ENCODE data around the gene APOBEC3A. TPM values are rescaled to one million over a fixed set of nuclear protein-coding genes. Genes with fewer than 3 reads are reported as not detected.
A peak's percentile ranks its signal among the peaks of the same experiment; 100 is the strongest.

Gene APOBEC3A
- 1 to 10 TPM in 3 of 12 donors, under 1 TPM in 6, not detected in 3; 0.27 to 3.8 (median 0.64) TPM for polyA plus RNA-seq (ENCODE audit: insufficient read length in 12 of 12)
- long read RNA-seq, donor 1, result 0 reads
- long read RNA-seq, donor 2, result 0 reads
- long read RNA-seq, donor 3, result 0 reads
- long read RNA-seq, donor 4, result 0 reads
- long read RNA-seq, donor 5, result 0 reads
- long read RNA-seq, donor 6, result 0 reads
- long read RNA-seq, donor 7, result 0 reads
- long read RNA-seq, donor 8, result 0 reads
- long read RNA-seq, donor 9, result 0 reads
- long read RNA-seq, donor 10, result 0 reads
- long read RNA-seq, donor 11, result 0 reads

DNA sequence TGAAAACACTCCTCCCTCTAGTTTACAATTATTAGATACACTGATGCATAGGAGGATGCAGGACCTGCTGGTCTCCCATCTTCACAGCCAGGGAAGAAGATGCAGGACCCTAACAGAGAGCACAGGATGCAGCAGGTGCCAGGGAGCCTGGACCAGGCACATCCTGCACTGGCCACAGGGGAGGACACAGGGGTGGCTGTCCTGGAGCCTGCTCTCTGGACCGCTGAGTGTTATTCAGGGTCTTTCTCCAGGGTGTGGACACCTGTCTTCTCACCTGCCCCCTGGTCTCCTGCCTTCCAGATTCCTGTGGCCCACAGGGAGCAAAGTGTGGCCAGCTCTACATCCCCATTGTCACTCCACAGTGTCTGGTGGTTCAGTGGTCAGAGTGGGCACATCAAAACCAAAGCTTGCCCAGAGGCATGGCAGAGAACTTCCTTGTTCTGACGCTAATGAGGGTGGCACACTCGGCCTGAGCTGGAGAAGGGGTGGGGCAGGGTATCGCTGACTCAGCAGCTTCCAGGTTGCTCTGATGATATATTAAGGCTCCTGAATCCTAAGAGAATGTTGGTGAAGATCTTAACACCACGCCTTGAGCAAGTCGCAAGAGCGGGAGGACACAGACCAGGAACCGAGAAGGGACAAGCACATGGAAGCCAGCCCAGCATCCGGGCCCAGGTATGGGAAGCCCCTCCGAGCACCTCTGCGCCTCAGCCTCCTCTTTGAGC lies at the start of gene APOBEC3A:
TSS of gene APOBEC3A (plus strand) at position 564 of the 725 bp plus-strand sequence. CDS start at position 647, 83 bp downstream.
- DNase-seq, result no peak

- no peak for DNase-seq
These were observed 49.6 kb upstream of the APOBEC3A start for GRCh38 chr22:38907767-38908166.

DNA sequence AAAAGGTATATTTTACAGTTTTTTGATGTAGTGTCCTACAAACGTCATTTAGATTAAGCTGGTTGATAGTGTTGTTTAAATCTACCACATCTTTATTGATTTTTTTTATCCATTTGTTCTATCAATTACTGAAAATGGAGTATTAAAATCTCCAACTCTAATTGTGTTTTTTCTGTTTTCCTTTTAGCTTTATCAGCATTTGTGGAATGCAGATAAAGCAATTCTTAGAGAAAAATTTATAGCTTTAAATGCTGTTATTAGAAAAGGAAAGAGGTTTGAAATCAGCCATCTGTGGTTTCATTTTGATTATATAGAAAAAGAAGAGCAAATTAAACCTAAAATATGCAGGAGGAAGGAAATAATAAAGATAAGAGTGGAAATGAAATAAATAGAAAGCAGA lies 46.0 kb upstream of the APOBEC3A start:
- no peak for DNase-seq

DNA sequence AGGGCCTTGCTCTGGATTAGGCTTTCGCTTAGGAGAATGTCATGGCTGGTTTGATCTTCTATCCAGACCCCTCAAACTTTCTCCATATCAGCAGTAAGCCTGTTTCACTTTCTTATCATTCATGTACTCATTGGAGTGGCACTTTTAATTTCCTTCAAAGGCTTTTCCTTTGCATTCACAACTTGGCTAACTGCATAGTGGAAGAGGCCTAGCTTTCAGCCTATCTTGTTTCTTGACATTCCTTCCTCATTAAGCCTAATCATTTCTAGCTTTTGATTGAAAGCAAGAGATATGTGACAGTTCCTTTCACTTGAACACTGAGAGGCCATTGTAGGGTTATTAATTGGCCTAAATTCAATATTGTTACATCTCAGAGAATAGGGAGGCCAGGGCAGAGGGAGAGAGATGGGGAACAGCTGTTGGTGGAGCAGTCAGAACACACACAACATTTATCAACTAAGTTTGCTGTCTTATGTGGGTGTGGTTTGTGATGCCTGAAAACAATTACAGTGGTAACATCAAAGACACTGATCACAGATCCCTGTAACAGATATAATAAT lies 37.7 kb upstream of the APOBEC3A start:
- DNase-seq, result no peak

DNA sequence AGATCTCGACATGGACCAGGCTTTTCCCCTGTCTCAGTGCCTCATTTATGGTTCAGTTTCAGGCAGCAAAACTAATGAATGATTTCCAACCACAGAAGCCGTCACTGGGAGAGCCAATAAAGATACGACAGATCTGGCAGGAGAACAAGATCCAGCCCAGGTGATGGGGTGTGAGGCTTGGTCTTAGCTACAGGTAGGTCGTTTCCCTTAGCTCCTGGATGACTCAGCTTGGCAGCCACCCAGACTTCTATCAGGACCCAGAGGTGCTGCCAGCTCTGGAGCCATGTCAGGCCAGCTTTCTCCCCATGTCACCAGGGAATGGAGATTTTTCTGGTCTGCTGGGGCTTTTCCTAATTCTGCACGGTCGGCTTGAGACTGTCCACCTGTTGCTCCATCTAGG lies 36.3 kb upstream of the APOBEC3A start:
- no peak for DNase-seq

GRCh38 chr22:38921806-38922205 lies 35.6 kb upstream of the APOBEC3A start:
- no peak for DNase-seq

DNA sequence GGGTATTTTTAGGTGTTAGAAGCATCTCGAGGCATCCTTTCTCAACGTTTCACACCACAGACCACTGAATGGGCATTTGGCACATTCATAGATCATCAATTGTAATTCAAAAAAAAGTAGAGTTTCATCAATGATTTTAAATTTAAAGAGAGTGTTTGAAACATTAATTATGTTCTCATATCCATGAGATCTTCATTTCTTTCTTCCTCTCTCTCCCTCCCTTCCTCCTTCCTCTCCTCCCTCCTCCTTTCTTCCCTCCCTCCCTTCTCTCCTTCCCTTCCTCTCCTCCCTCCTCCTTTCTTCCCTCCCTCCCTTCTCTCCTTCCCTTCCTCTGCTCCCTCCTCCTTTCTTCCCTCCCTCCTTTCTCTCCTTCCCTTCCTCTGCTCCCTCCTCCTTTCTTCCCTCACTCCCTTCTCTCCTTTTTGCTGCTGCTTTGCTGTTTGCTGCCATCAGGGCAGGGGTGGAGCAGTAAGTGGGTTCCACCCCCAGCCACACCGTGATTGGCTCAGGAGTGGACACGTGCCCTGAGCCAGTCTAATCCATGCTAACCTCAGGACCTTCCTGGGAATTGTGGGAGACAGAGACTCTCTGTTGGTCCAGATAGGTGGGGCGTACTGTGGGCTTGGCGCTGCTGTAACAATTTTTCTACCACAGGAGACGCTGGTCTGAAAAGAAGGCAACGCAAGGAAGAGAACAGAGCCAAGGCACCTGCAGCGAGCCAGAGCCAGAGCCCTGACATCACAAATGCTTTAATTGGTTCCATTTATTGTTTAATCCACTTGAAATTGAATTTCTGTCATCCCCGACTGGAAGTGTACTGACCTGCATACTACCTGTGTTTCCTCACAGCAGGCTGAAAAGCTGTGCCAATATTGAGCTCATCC lies 33.7 kb upstream of the APOBEC3A start:
- peak; percentile 83 for DNase-seq

- DNase-seq, result peak; percentile 57
These were observed 33.0 kb upstream of the APOBEC3A start for GRCh38 chr22:38924347-38924952.

GRCh38 chr22:38925571-38926041 lies 31.8 kb upstream of the APOBEC3A start:
- DNase-seq, result no peak

DNA sequence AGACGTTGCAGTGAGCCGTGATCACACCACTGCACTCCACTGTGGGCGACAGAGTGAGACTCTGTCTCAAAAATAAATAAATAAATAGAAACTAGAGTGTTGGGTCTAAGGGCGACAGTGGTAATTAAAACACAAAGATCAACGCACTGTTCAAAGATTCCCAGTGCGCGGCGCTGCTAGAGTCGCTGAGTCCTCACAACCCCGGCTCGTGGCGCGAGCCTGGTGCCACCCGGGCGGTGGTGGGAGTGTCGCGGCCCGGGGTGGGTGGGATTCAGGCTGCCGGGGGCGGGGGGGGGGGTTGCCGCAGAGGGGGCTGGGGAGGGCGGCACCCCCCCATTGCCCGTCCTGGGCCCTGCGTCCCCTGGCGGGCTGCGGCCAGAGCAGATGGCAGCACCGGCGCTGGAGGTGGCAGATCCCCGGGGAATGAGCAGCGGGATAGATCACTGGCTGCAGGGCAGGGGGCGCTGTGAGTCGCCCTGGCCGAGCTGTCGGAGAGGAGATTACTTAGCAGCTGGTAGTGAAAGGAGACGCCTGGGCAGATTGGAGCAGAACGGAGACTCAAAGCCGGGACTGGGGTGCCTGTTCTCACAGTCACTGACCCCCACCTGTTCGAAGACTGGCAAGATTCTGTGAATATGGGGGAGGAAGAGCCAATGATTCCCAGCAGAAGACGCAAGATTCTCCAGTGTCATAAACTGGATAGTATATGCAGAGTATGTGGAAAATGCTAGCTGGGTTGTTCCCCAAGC lies 30.2 kb upstream of the APOBEC3A start:
- DNase-seq, result peak; percentile 39

DNA sequence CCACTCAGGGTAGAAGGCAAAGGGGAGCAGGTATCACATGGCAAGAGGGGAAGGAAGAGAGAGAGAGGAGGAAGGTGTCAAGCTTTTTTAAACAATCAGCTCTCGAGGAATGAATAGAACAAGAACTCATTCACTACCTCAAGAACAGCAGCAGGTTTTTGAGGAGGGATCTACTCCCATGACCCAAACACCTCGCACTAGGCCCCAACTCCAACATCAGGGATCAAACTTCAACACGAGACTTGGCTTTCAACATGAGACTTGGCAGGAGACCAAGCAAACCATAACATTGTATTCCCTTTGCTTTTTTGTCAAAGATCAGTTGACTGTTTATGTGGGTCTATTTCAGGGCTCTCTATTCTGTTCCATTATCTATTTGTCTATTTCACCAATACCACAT lies 26.9 kb upstream of the APOBEC3A start:
- no peak for DNase-seq

- DNase-seq, result no peak
These were observed 22.4 kb upstream of the APOBEC3A start for GRCh38 chr22:38935023-38935422.

DNA sequence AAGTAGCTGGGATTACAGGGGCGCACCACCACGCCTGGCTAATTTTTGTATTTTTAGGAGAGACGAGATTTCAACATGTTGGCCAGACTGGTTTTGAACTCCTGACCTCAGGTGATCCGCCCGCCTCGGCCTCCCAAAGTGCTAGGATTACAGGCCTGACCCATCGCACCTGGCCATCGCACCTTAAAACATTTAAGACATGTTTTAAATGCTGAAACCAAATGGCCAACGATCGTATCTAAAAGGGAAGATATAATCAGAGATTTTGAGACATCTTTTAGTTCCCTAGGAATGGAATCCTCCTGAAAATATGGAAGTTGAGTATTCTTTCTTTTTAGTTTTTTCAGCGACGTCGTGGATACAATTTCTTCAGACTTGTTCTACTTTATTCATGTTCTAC lies 21.8 kb upstream of the APOBEC3A start:
- DNase-seq, result no peak

DNA sequence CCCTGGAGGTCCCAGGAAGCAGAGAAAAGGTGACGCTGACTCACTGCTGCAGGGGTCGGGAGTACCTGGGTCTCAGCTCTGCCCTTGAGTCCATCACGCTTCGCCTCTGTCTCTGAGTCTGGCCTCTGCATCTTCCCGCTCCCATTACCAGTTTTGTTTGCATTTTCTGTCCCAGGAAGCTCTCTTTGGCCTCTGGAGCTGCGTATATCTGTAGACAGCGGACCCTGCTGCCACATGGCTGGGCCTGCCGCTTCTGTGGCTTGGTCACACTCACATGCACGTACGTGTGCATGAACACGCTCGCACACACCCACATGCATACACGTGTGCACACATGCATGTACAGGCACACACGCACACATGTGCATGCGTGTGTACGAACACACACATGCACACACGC lies 20.8 kb upstream of the APOBEC3A start:
- DNase-seq, result no peak

DNA sequence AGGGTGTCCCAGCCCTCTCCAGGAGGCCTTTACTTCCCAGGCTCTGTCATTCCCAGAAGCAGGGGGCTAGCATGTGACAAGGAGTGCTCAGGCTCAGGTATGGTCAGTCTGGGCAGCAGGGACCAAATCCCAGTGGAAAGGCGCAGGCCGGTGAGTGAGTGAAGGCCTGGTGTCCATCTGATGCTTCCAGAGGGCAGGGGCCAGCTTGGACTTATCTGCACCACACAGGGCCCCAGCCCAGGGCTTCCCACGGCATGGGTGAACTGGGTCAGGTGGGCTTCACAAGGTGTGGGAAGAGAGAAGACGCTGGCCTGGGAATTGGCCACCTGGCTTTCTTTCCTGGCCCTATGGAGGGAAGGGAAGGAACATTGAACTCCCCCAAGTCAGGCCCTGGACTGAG lies 20.4 kb upstream of the APOBEC3A start:
- no peak for DNase-seq

GRCh38 chr22:38937541-38937940 lies 19.9 kb upstream of the APOBEC3A start:
- DNase-seq, result no peak

GRCh38 chr22:38938221-38938620 lies 19.2 kb upstream of the APOBEC3A start:
- no peak for DNase-seq

- no peak for DNase-seq
These were observed 18.5 kb upstream of the APOBEC3A start for GRCh38 chr22:38938925-38939324.

- no peak for DNase-seq
These were observed 16.5 kb upstream of the APOBEC3A start for GRCh38 chr22:38940811-38941384.

DNA sequence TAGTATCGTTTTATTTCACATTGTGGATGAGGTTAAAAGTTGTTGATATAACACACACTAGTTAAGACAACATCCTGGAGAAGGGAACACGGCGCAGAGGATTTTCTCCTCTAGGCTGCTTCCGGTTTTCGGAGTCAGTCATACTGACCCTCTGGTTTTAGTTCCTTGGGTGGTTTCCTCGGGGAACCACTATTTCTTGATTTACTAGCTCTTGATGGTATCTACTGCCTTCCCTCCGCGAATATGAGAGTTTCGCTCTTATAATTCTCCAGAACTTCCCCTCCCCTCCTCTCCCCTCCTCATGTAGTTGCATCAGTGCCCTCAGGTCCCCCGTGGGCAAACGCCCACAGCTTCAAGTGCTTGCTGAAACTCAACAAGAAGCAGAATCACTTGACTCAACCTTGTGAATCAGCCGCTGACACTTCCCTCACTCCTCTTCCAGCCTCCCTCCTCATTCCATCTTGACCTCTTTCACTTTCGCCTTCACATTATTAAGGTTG lies 15.9 kb upstream of the APOBEC3A start:
- DNase-seq, result no peak
